MM.1S (cell line): Measurements from ENCODE around the gene SH2B2.
A peak's percentile ranks its signal among the peaks of the same experiment; 100 is the strongest.

Source experiments
- DNase-seq: peaks from one replicate; pipeline ENCODE4 v3.0.0-alpha.2; 2015
- H2AFZ ChIP-seq: fragments of 300-600 bp; sonication (generic); 2 replicates; pipeline ENCODE4 v1.6.0; 2016; ENCODE audit warnings: antibody characterized with exemption, low read length
- H3F3A ChIP-seq: fragments of 300-600 bp; sonication (generic); 2 replicates; pipeline ENCODE4 v1.6.1; 2016; ENCODE audit warnings: mild to moderate bottlenecking, antibody characterized with exemption, low read length, moderate library complexity, mixed read lengths; ENCODE audit not compliant: insufficient read depth
- H3K27ac ChIP-seq: fragments of 300-600 bp; sonication (generic); 2 replicates; pipeline ENCODE4 v1.5.1; 2016; ENCODE audit warnings: mild to moderate bottlenecking, low read length
- H3K27me3 ChIP-seq: fragments of 300-600 bp; sonication (generic); replicated peaks from 2 replicates; pipeline ENCODE4 v1.6.0; 2016; ENCODE audit warnings: low read length; ENCODE audit not compliant: insufficient read depth
- H3K36me3 ChIP-seq: fragments of 300-600 bp; sonication (generic); replicated peaks from 2 replicates; pipeline ENCODE4 v1.6.1; 2016; ENCODE audit warnings: mild to moderate bottlenecking, low read length, mixed read lengths; ENCODE audit not compliant: insufficient read depth
- H3K4me1 ChIP-seq: fragments of 300-600 bp; sonication (generic); 2 replicates; pipeline ENCODE4 v1.6.1; 2016; ENCODE audit warnings: low read length, mixed read lengths
- H3K4me2 ChIP-seq: fragments of 300-600 bp; sonication (generic); 2 replicates; pipeline ENCODE4 v1.6.0; 2016; ENCODE audit warnings: low read depth, low read length
- H3K4me3 ChIP-seq: fragments of 300-600 bp; sonication (generic); 2 replicates; pipeline ENCODE4 v1.5.1; 2016; ENCODE audit warnings: low read length, mixed read lengths
- H3K79me2 ChIP-seq: fragments of 300-600 bp; sonication (generic); 2 replicates; pipeline ENCODE4 v1.6.1; 2016; ENCODE audit warnings: mixed run types, low read length, mixed read lengths
- H3K9ac ChIP-seq: fragments of 300-600 bp; sonication (generic); 2 replicates; pipeline ENCODE4 v1.6.1; 2016; ENCODE audit warnings: low read length, mixed read lengths
- H3K9me2 ChIP-seq: fragments of 300-600 bp; sonication (generic); replicated peaks from 2 replicates; pipeline ENCODE4 v1.6.1; 2016; ENCODE audit warnings: mild to moderate bottlenecking, low read length, mixed read lengths; ENCODE audit not compliant: insufficient read depth
- H3K9me3 ChIP-seq: fragments of 300-600 bp; sonication (generic); replicated peaks from 2 replicates; pipeline ENCODE4 v1.6.1; 2016; ENCODE audit warnings: mild to moderate bottlenecking, low read length, mixed read lengths; ENCODE audit not compliant: insufficient read depth
- H4K20me1 ChIP-seq: fragments of 300-600 bp; sonication (generic); 2 replicates; pipeline ENCODE4 v1.6.1; 2016; ENCODE audit warnings: mild to moderate bottlenecking, low read length, moderate library complexity, mixed read lengths; ENCODE audit not compliant: insufficient read depth
- EZH2 ChIP-seq: fragments of 300-600 bp; sonication (generic); optimal IDR thresholded peaks from 2 replicates; pipeline ENCODE3; 2017; ENCODE audit warnings: low read depth, mild to moderate bottlenecking, antibody characterized with exemption, low read length, mixed read lengths
- EZH2phosphoT487 ChIP-seq: fragments of 300-600 bp; sonication (generic); IDR thresholded peaks from 2 replicates; pipeline ENCODE4 v1.6.1; 2018; ENCODE audit warnings: antibody characterized with exemption, low read length
- TF ChIP-seq, protein P1 (sequence below): fragments of 300-600 bp; sonication (generic); IDR thresholded peaks from 2 replicates; pipeline ENCODE4 v1.5.1; 2016; ENCODE audit warnings: antibody characterized with exemption, low read length, mixed read lengths

SH2B2 gene

GRCh38 chr7:102287981-102288278 lies 1.3 kb downstream of the SH2B2 start:
- H3K36me3 ChIP-seq = no peaks in the 10 kb centered on the region
- H3K9me2 ChIP-seq = no peaks in the 10 kb centered on the region
- no peak for DNase-seq
- peaks cover 37% of the 10 kb centered on the region for H3F3A ChIP-seq
- no peaks in the 10 kb centered on the region for H3K9me3 ChIP-seq
- H3K79me2 ChIP-seq = peaks cover 62% of the 10 kb centered on the region
- peak overlapping the region; percentile 93 for H3K4me3 ChIP-seq
- peak overlapping the region; percentile 79 for H3K27ac ChIP-seq
- H4K20me1 ChIP-seq = no peaks in the 10 kb centered on the region
- H3K9ac ChIP-seq = peak overlapping the region; percentile 69
- TF ChIP-seq, protein P1, sequence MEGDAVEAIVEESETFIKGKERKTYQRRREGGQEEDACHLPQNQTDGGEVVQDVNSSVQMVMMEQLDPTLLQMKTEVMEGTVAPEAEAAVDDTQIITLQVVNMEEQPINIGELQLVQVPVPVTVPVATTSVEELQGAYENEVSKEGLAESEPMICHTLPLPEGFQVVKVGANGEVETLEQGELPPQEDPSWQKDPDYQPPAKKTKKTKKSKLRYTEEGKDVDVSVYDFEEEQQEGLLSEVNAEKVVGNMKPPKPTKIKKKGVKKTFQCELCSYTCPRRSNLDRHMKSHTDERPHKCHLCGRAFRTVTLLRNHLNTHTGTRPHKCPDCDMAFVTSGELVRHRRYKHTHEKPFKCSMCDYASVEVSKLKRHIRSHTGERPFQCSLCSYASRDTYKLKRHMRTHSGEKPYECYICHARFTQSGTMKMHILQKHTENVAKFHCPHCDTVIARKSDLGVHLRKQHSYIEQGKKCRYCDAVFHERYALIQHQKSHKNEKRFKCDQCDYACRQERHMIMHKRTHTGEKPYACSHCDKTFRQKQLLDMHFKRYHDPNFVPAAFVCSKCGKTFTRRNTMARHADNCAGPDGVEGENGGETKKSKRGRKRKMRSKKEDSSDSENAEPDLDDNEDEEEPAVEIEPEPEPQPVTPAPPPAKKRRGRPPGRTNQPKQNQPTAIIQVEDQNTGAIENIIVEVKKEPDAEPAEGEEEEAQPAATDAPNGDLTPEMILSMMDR = no peak
- no peak for TF ChIP-seq EZH2phosphoT487
- no peak for TF ChIP-seq EZH2
- H3K4me1 ChIP-seq = peaks cover 46% of the 10 kb centered on the region
- peak overlapping the region; percentile 97 for H3K4me2 ChIP-seq
- H3K27me3 ChIP-seq = no peaks in the 10 kb centered on the region
- H2AFZ ChIP-seq = no peak overlapping the region

DNA sequence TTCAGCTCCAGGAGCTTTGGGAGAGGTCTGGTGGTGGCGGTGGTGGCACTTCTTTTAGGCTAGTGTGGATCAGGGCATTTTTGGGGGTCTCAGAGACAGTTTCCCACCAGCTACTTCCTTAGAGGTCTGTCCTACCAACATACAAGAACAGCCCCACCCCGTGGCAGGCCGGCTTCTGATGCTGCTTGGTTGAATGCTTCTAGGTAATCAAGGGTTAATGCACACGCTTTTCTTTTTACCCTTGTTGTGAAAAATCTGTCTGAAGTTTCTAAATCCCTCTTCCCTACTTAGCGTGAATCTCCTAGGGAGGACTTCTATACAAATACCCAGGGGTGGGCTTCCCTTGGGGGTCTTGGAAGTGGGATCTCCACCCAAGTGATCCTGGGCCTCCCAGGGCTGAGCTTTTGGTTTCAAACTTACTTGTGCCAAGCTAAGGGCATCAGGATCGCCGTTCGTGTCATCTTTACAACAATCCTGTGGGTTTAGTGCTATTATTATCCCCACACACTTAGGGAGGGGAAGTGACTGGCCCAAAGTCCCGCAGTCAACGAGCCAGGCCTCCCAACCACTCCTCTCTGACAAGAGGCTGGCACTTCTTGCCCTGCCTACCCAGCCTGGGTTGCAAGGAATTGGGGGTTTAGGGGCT lies 1.7 kb downstream of the SH2B2 start:
- Histone ChIP-seq H3K4me1 (peaks cover 48% of the 10 kb centered on the region), H3F3A (peaks cover 37% of the 10 kb centered on the region), H3K4me3 (peak overlapping the region; percentile 93), H4K20me1 (no peaks in the 10 kb centered on the region), H3K9me2 (no peaks in the 10 kb centered on the region), H3K4me2 (peak overlapping the region; percentile 97), H3K79me2 (peaks cover 66% of the 10 kb centered on the region), H3K27ac (peak overlapping the region; percentile 79), H3K9ac (peak overlapping the region; percentile 69), H3K27me3 (no peaks in the 10 kb centered on the region), H3K9me3 (no peaks in the 10 kb centered on the region), H2AFZ (no peak overlapping the region), H3K36me3 (no peaks in the 10 kb centered on the region)
- peak; percentile 46 for DNase-seq
- TF ChIP-seq EZH2 (no peak), EZH2phosphoT487 (no peak)
- TF ChIP-seq, protein P1 = peak; percentile 46

- no peaks in the 10 kb centered on the region for H3K27me3 ChIP-seq
- H3K9me3 ChIP-seq = no peaks in the 10 kb centered on the region
- no peaks in the 10 kb centered on the region for H4K20me1 ChIP-seq
- H3F3A ChIP-seq = peaks cover 37% of the 10 kb centered on the region
- no peaks in the 10 kb centered on the region for H3K36me3 ChIP-seq
- TF ChIP-seq EZH2phosphoT487 = no peak
- no peak for TF ChIP-seq EZH2
- TF ChIP-seq, protein P1 = no peak
- DNase-seq = peak; percentile 67
- H3K4me2 ChIP-seq = peak overlapping the region; percentile 97
- H3K27ac ChIP-seq = peak overlapping the region; percentile 79
- H3K9me2 ChIP-seq = no peaks in the 10 kb centered on the region
- H3K79me2 ChIP-seq = peaks cover 73% of the 10 kb centered on the region
- peak overlapping the region; percentile 93 for H3K4me3 ChIP-seq
- H2AFZ ChIP-seq = no peak overlapping the region
- peaks cover 48% of the 10 kb centered on the region for H3K4me1 ChIP-seq
- H3K9ac ChIP-seq = peak overlapping the region; percentile 69
Observed at GRCh38 chr7:102289057-102289456, 2.4 kb downstream of the SH2B2 start.
